HG03521 (cell line): ENCODE measurements around the gene GP1BB.
"Not testable (repeated sequence)": the region's sequence is repeated elsewhere in the genome, so short reads cannot be mapped to it uniquely, and the experiment has no call there.

Experiments
- ATAC-seq: cut with Tn5 transposase; IDR thresholded peaks from one replicate; pipeline ENCODE4 v1.9.1; 2021; ENCODE audit warnings: mild to moderate bottlenecking, moderate library complexity; ENCODE audit not compliant: unreplicated experiment

Gene GP1BB

GRCh38 chr22:19723232-19723982, at the start of gene GP1BB:
GP1BB (plus strand) TSS chr22:19723539; CDS start chr22:19723570, 31 bp downstream.
- no peak for ATAC-seq

- no peak for ATAC-seq
These were observed 49.7 kb upstream of the GP1BB start for GRCh38 chr22:19673660-19674059.

GRCh38 chr22:19674129-19674928, 49.0 kb upstream of the GP1BB start:
- ATAC-seq = no peak

- no peak for ATAC-seq
These were observed 48.4 kb upstream of the GP1BB start for GRCh38 chr22:19674929-19675253.

GRCh38 chr22:19675428-19675827, 47.9 kb upstream of the GP1BB start:
- no peak for ATAC-seq

- ATAC-seq = not testable (repeated sequence)
These were observed 46.9 kb upstream of the GP1BB start for GRCh38 chr22:19676437-19676836.

GRCh38 chr22:19678949-19679521, 44.3 kb upstream of the GP1BB start:
- no peak for ATAC-seq

- no peak for ATAC-seq
These were observed 43.7 kb upstream of the GP1BB start for GRCh38 chr22:19679522-19680101.

GRCh38 chr22:19680287-19680881, 43.0 kb upstream of the GP1BB start:
- ATAC-seq = no peak

- no peak for ATAC-seq
These were observed 42.2 kb upstream of the GP1BB start for GRCh38 chr22:19680911-19681862.

GRCh38 chr22:19681863-19682245, 41.5 kb upstream of the GP1BB start:
- ATAC-seq = no peak

- no peak for ATAC-seq
These were observed 36.4 kb upstream of the GP1BB start for GRCh38 chr22:19686946-19687345.

- no peak for ATAC-seq
These were observed 35.6 kb upstream of the GP1BB start for GRCh38 chr22:19687561-19688300.

GRCh38 chr22:19688301-19689290, 34.7 kb upstream of the GP1BB start:
- ATAC-seq = no peak

GRCh38 chr22:19689408-19689807, 33.9 kb upstream of the GP1BB start:
- ATAC-seq = no peak

GRCh38 chr22:19691007-19691720, 32.2 kb upstream of the GP1BB start:
- ATAC-seq = no peak

GRCh38 chr22:19691721-19692341, 31.5 kb upstream of the GP1BB start:
- ATAC-seq = no peak
